ENCODE results near the gene COX6A2. TPM values are rescaled to one million over a fixed set of nuclear protein-coding genes. Genes with fewer than 3 reads are reported as not detected.
"Not testable (repeated sequence)": the region's sequence is repeated elsewhere in the genome, so short reads cannot be mapped to it uniquely, and the experiment has no call there.

Gene COX6A2
- total RNA-seq, 2 donors from 2014 or later, result 3.9 TPM; not detected in 1

GRCh38 chr16:31421587-31421986, 6.6 kb downstream of the COX6A2 start:
- H3K27me3 ChIP-seq (replicated peaks; ENCODE audit: insufficient read depth), result peaks cover 4% of the 10 kb centered on the region
- intact Hi-C loops (cut with DNase I), result no loop called here
- no peak for DNase-seq (ENCODE audit: low spot score)
- no peak overlapping the region for H3K27ac ChIP-seq
- no peaks in the 10 kb centered on the region for H3K9me3 ChIP-seq
- H3K36me3 ChIP-seq, result no peaks in the 10 kb centered on the region
- 64% methylated on average over 6 of the region's 6 CpGs for WGBS
- H3K4me1 ChIP-seq (replicated peaks), result no peaks in the 10 kb centered on the region
- H3K4me3 ChIP-seq, result no peak overlapping the region
- no peak for TF ChIP-seq CTCF (IDR thresholded peaks at IDR 0.05)
- no peak for TF ChIP-seq POLR2AphosphoS5 (IDR thresholded peaks at IDR 0.05)
- TF ChIP-seq POLR2A (IDR thresholded peaks at IDR 0.05), result no peak

- intact Hi-C loops (cut with DNase I), result no loop called here
- Histone ChIP-seq H3K4me3 (no peak overlapping the region), H3K27me3 (replicated peaks; ENCODE audit: insufficient read depth) (peaks cover 4% of the 10 kb centered on the region), H3K27ac (no peak overlapping the region), H3K4me1 (replicated peaks) (no peaks in the 10 kb centered on the region), H3K36me3 (no peaks in the 10 kb centered on the region), H3K9me3 (no peaks in the 10 kb centered on the region)
- WGBS, result 81% methylated on average over 3 of the region's 3 CpGs
- no peak for DNase-seq (ENCODE audit: low spot score)
- TF ChIP-seq POLR2AphosphoS5 (IDR thresholded peaks at IDR 0.05), result no peak
- no peak for TF ChIP-seq CTCF (IDR thresholded peaks at IDR 0.05)
- TF ChIP-seq POLR2A (IDR thresholded peaks at IDR 0.05), result no peak
Observed at GRCh38 chr16:31420037-31420436, 8.1 kb downstream of the COX6A2 start.

GRCh38 chr16:31417916-31418315, 10.2 kb downstream of the COX6A2 start:
- no peaks in the 10 kb centered on the region for H3K36me3 ChIP-seq
- WGBS, result 86% methylated on average over 5 of the region's 5 CpGs
- H3K9me3 ChIP-seq, result no peaks in the 10 kb centered on the region
- intact Hi-C loops (cut with DNase I), result no loop called here
- no peak overlapping the region for H3K27ac ChIP-seq
- H3K27me3 ChIP-seq (replicated peaks; ENCODE audit: insufficient read depth), result no peaks in the 10 kb centered on the region
- DNase-seq (ENCODE audit: low spot score), result no peak
- no peaks in the 10 kb centered on the region for H3K4me1 ChIP-seq (replicated peaks)
- H3K4me3 ChIP-seq, result no peak overlapping the region
- TF ChIP-seq CTCF (IDR thresholded peaks at IDR 0.05), result no peak
- TF ChIP-seq POLR2AphosphoS5 (IDR thresholded peaks at IDR 0.05), result no peak
- TF ChIP-seq POLR2A (IDR thresholded peaks at IDR 0.05), result no peak

GRCh38 chr16:31417036-31417435, 11.1 kb downstream of the COX6A2 start:
- DNase-seq (ENCODE audit: low spot score); H3K27ac ChIP-seq; H3K4me3 ChIP-seq; intact Hi-C loops (cut with DNase I); H3K27me3 ChIP-seq (replicated peaks; ENCODE audit: insufficient read depth); H3K4me1 ChIP-seq (replicated peaks); H3K36me3 ChIP-seq; H3K9me3 ChIP-seq: not testable (repeated sequence)
- WGBS, result 87% methylated on average over 2 of the region's 2 CpGs

- Histone ChIP-seq H3K27me3 (replicated peaks; ENCODE audit: insufficient read depth) (no peaks in the 10 kb centered on the region), H3K4me3 (no peak overlapping the region), H3K9me3 (no peaks in the 10 kb centered on the region), H3K36me3 (no peaks in the 10 kb centered on the region), H3K4me1 (replicated peaks) (no peaks in the 10 kb centered on the region), H3K27ac (no peak overlapping the region)
- DNase-seq (ENCODE audit: low spot score), result no peak
- intact Hi-C loops (cut with DNase I), result no loop called here
- 65% methylated on average over 11 of the region's 11 CpGs for WGBS
- TF ChIP-seq POLR2AphosphoS5 (IDR thresholded peaks at IDR 0.05) (no peak), POLR2A (IDR thresholded peaks at IDR 0.05) (no peak), CTCF (IDR thresholded peaks at IDR 0.05) (no peak)
Observed at GRCh38 chr16:31416371-31416770, 11.8 kb downstream of the COX6A2 start.

Data from prostate gland (tissue), 2 donors.